ENCODE data around the gene EGFR.

The EGFR gene

GRCh38 chr7:55207436-55208125 is 188.8 kb downstream of the EGFR start:
- no peak for DNase-seq (ENCODE audit: low read depth in 2 of 2)

- no peak for DNase-seq (ENCODE audit: low read depth in 2 of 2)
These were observed 190.5 kb downstream of the EGFR start for GRCh38 chr7:55209366-55209765.

DNA sequence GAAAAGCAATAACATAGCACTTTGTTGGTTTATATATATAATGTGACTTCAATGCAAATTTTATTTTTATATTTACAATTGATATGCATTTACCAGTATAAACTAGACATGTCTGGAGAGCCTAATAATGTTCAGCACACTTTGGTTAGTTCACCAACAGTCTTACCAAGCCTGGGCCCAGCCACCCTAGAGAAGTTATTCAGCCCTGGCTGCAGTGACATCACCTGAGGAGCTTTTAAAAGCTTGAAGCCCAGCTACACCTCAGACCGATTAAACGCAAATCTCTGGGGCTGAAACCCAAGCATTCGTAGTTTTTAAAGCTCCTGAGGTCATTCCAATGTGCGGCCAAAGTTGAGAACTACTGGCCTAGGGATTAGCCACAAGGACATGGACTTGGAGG is 191.4 kb downstream of the EGFR start:
- no peak for DNase-seq (ENCODE audit: low read depth in 2 of 2)

DNA sequence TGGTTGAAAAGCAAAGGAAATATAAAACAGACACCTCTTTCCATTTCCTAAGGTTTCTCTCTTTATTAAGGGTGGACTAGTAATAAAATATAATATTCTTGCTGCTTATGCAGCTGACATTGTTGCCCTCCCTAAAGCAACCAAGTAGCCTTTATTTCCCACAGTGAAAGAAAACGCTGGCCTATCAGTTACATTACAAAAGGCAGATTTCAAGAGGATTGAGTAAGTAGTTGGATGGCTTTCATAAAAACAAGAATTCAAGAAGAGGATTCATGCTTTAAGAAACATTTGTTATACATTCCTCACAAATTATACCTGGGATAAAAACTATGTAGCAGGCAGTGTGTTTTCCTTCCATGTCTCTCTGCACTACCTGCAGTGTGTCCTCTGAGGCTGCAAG is 191.9 kb downstream of the EGFR start:
- no peak for DNase-seq (ENCODE audit: low read depth in 2 of 2)

- DNase-seq (ENCODE audit: low read depth in 2 of 2), result no peak
These were observed 192.9 kb downstream of the EGFR start for GRCh38 chr7:55211726-55212125.

GRCh38 chr7:55212176-55212575 is 193.4 kb downstream of the EGFR start:
- DNase-seq (ENCODE audit: low read depth in 2 of 2), result no peak

- no peak for DNase-seq (ENCODE audit: low read depth in 2 of 2)
These were observed 194.0 kb downstream of the EGFR start for GRCh38 chr7:55212838-55213237.

DNA sequence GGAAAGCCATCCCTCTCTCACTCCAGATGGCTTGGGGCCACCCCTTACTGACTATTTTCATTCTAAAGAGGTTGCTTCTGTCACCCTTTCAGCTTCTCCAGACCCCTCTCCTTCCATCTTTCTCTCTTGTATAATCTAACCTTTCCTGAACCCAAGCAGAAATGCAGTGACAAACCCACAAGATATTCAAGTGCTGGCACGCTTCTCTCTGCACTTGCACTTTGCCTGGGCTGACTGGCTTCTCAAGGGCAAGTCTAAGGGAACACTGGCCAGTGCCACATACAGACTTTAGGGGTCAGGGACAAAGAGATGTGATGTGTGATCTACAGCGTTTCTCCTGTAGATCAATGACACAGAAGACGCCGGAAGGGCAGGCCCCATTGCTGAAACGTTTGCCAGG is 195.9 kb downstream of the EGFR start:
- no peak for DNase-seq (ENCODE audit: low read depth in 2 of 2)

DNA sequence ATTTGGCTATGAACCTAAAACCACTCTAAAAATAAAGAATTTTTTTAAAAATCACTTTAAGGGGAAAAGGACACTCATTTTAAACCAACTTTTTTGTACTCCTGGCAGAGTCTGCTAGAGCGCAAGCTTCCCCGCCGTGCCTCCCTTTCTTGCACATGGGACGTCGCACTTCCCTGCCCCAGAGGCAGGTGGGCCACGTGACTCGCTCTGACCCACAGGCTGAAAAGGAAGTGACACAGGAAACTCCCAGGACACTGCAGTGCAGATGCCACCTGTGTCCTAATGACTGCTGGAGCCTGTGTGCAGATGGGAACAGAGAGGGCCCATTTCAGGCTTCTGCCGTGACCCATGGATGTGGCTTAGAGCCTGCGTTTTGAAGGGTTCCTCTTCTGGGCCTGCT is 204.2 kb downstream of the EGFR start:
- no peak for DNase-seq (ENCODE audit: low read depth in 2 of 2)

GRCh38 chr7:55224111-55224510 is 205.3 kb downstream of the EGFR start:
- no peak for DNase-seq (ENCODE audit: low read depth in 2 of 2)

DNA sequence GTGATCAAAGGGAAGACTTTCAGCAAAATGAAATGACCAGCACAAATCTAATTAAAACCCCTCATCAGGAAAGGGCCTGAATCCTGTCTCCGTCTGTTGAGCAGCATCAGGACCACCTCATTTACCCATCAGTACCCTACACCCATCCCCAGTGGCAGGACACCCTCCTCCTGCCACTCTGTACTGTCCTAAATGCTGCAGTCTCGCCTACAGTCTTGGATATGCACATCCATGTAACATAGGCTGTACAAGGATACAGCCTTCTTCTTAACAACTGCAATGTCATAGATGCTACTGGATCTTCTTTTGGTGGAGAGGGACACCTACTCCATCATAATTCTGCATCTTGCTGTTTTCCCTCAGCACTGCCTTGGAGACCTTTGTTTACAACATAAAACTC is 206.0 kb downstream of the EGFR start:
- DNase-seq (ENCODE audit: low read depth in 2 of 2), result no peak

- DNase-seq (ENCODE audit: low read depth in 2 of 2), result no peak
These were observed 211.2 kb downstream of the EGFR start for GRCh38 chr7:55230014-55230413.

GRCh38 chr7:55231736-55232280 is 213.0 kb downstream of the EGFR start:
- DNase-seq (ENCODE audit: low read depth in 2 of 2), result no peak

DNA sequence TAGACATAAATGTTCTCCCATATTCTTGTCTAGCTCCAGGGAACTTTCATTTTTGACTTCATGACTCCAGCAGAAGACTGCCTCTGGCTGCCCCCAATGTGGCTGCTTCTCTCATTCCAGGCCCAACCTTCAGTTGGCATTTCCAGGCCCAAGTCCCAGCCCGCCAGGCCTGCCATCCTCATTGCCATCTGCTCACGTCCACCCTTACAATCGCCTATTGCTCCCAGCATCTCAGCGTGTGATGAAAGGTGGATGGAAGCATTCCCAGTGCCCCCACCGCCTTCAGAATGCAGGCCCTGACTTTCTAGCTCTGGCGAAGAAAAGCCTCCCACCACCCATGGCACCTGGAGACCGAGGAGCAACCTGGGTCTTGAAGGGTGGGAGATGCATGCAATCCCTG is 214.2 kb downstream of the EGFR start:
- no peak for DNase-seq (ENCODE audit: low read depth in 2 of 2)

DNA sequence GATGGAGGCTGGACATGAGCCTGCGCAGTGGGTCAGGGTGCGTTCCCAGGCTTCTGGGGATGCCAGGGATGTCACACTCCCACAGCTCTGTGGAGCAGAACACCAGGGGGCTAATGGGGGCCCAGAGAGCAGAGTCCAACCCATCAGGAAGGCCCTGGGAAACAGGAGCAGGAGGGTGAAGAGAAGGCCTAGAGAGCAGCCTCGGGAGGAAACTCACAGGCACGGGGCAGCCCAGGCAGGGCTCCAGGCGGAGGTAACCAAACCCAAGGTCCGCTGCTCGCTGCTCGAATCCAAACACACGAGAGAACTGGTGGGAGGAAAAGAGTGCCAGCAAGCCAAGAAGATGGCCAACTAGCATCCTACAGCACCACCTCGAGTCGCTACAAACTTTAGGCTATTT is 215.6 kb downstream of the EGFR start:
- DNase-seq (ENCODE audit: low read depth in 2 of 2), result no peak

DNA sequence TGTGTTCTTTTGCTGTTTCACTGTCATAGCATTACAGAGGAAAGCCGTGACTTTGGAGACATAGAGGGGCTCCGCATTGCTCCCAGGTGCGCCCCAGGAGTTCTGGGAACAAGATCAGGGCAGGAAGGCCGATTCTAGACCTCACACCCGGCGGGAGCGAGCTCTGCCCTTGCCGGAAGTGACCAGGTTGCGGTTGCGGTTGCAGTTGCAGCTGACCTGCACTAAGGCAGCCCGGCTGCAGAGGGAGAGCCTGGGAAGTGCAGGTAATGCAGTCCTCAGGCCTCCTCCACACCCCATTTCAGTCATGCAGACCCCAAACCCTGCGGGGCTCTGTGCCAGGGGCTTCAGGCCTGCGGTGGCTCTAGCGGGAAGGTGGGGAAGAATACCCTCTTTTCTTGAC is 216.3 kb downstream of the EGFR start:
- DNase-seq (ENCODE audit: low read depth in 2 of 2), result no peak

DNA sequence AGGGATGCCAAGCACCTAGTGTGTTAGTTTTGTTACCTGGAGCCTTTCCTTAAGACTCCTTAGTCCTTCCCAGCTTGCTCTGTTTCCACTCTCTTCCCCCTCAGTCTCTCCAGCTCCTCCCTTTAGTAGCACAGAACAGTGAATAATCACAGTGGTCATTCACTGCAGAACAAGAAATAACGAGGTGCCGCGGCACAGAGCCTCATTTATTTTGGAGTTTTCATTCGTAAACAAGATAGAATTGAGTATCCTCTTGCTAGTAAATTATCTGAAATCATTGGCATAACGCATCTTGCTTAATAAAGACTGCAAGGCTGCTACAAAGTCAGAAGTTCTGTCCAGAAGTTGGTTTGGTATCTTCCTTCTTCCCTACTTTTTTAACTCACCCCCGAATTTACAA is 217.0 kb downstream of the EGFR start:
- DNase-seq (ENCODE audit: low read depth in 2 of 2), result no peak

GRCh38 chr7:55236476-55236875 is 217.7 kb downstream of the EGFR start:
- no peak for DNase-seq (ENCODE audit: low read depth in 2 of 2)

DNA sequence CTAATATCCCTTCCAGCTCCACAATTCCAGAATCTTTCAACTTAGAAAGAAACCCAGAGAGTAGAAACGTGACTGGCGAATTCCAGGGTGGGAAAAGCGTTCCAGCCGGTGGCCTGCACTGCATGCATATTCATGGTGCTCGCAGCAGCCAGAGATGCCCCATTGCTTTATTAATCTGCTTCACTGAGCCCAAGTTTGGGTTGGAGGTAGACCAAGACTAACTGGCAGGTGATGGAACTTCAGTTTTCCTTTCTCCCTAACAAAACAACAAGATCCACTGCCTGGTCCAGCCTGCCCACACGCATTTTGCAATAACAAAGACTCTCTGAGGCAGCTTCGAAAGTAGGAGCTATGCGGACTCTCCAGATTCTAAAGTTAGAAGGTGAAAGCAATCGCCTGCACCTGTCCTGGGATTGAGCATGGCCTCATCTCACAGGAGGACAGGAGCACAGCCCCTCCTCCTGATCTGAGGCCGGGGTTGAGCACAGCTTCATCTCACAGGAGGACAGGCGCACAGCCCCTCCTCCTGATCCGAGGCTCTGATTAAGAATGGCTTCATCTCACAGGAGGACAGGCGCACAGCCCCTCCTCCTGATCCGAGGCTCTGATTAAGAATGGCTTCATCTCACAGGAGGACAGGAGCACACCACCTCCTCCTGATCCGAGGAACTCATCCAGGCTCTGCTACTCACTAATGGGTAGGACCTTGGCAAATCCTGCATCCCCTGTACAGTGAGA is 218.5 kb downstream of the EGFR start:
- no peak for DNase-seq (ENCODE audit: low read depth in 2 of 2)

DNA sequence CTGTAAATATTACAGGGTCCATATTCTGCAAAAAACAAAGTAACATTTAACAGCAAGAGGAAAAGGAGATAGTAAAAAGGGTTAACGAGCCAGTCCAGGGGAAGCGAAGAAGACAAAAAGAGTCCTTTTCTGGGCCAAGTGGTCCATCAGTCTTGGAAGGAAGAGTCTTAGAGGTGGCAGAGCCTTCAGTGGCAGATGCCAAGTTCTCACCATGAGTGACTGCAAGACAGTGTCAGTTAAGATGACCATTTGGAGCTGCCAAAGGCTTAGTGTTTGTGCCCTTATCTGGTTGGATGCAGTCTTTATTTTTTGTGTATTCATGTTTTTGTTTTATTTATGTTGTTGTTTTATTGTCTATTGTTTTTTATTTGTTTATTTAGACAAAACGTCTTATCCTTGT is 220.6 kb downstream of the EGFR start:
- no peak for DNase-seq (ENCODE audit: low read depth in 2 of 2)

GRCh38 chr7:55240418-55241142 is 221.8 kb downstream of the EGFR start:
- no peak for DNase-seq (ENCODE audit: low read depth in 2 of 2)

DNA sequence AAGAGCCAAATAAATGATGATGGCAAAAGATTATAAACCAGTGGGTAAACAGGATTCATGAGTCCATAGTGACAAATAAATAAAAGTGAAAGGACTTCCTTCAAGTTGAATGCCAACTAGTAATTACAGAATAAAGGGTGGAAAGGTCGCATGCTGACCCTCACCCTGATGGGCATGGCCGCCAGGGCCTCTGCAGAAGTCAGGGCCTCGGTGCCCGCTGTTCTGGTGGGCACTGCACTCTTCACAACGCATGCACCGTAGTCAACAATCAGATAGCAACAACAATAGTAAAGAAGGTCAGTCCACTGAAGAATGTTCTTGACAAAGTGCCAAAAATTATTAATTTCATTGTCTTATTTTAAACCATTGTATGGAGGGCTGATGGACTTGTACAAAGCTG is 223.1 kb downstream of the EGFR start:
- DNase-seq (ENCODE audit: low read depth in 2 of 2), result no peak

GRCh38 chr7:55242613-55243012 is 223.8 kb downstream of the EGFR start:
- DNase-seq (ENCODE audit: low read depth in 2 of 2), result no peak

Data from stimulated activated CD8-positive, alpha-beta memory T cell treated with anti-CD3 and anti-CD28 coated beads, Interleukin-15, amount 100 ng/mL, for 48 hours (primary cell).